IMR-90 (cell line): ENCODE measurements around the gene HCK. TPM values are rescaled to one million over a fixed set of nuclear protein-coding genes. Genes with fewer than 3 reads are reported as not detected.

ENCODE experiments used
- ATAC-seq: fragments of 200-7000 bp; cut with Tn5 transposase; 2 replicates; pipeline ENCODE4 v1.9.1; 2020; ENCODE audit warnings: low read depth, mild to moderate bottlenecking, moderate library complexity
- BruUV-seq: library from RNA; stranded (reverse); fragments of 400-500 nt; replicated peaks from 2 replicates; lab custom pipeline; 2021; lab: Mats Ljungman, UMichigan
- CTCF ChIA-PET: fragments of 300-600 bp; formaldehyde crosslinking; extraction: SDS; loops from one replicate; lab custom pipeline; 2021; ENCODE audit warnings: antibody characterized with exemption; lab: Yijun Ruan, JAX
- POLR2A ChIA-PET: fragments of 300-600 bp; sonication (Branson Sonifier 250); formaldehyde crosslinking; loops from one replicate; lab custom pipeline; 2022; ENCODE audit warnings: antibody characterized with exemption; ENCODE audit not compliant: unreplicated experiment; lab: Charles Lee
- DNase-seq: peaks from one replicate; pipeline ENCODE4 v3.0.0; 2013
- H2AFZ ChIP-seq: replicated peaks from 2 replicates; pipeline ENCODE3; 2013; ENCODE audit warnings: low read length, mild to moderate bottlenecking; ENCODE audit not compliant: poor library complexity
- H2AK5ac ChIP-seq: 2 replicates; pipeline ENCODE4 v1.6.1; 2013; ENCODE audit warnings: low read depth, low read length, inconsistent platforms
- H2AK9ac ChIP-seq: replicated peaks from 2 replicates; pipeline ENCODE3; 2013; ENCODE audit warnings: mild to moderate bottlenecking, low read depth, low read length, moderate library complexity; ENCODE audit not compliant: poor library complexity
- H2BK120ac ChIP-seq: 2 replicates; pipeline ENCODE4 v1.6.1; 2013; ENCODE audit warnings: low read depth, low read length, inconsistent platforms
- H2BK15ac ChIP-seq: 3 replicates; pipeline ENCODE4 v1.6.1; 2013; ENCODE audit warnings: low read depth, low read length, inconsistent platforms
- H2BK20ac ChIP-seq: 2 replicates; pipeline ENCODE4 v1.6.1; 2013; ENCODE audit warnings: low read depth, mild to moderate bottlenecking, inconsistent platforms, low read length, moderate library complexity
- H2BK5ac ChIP-seq: 2 replicates; pipeline ENCODE4 v1.6.1; 2013; ENCODE audit warnings: mild to moderate bottlenecking, low read depth, low read length, inconsistent platforms; ENCODE audit not compliant: poor library complexity, severe bottlenecking
- H3K14ac ChIP-seq: replicated peaks from 2 replicates; pipeline ENCODE4 v1.6.1; 2013; ENCODE audit warnings: low read depth, low read length, inconsistent platforms
- H3K18ac ChIP-seq: 2 replicates; pipeline ENCODE4 v1.6.1; 2013; ENCODE audit warnings: low read depth, low read length, control low read depth
- H3K23ac ChIP-seq: 2 replicates; pipeline ENCODE4 v1.6.1; 2013; ENCODE audit warnings: low read depth, low read length, inconsistent platforms
- H3K27ac ChIP-seq: 2 replicates; pipeline ENCODE4 v1.5.1; 2013; ENCODE audit warnings: mild to moderate bottlenecking, control low read depth, low read length; ENCODE audit not compliant: insufficient read depth
- H3K27me3 ChIP-seq: 2 replicates; pipeline ENCODE4 v1.6.1; 2013; ENCODE audit warnings: low read length; ENCODE audit not compliant: control insufficient read depth, insufficient read depth
- H3K36me3 ChIP-seq: 2 replicates; pipeline ENCODE4 v1.6.1; 2013; ENCODE audit warnings: low read length, mixed read lengths; ENCODE audit not compliant: control insufficient read depth, insufficient read depth
- H3K4ac ChIP-seq: 2 replicates; pipeline ENCODE4 v1.6.1; 2013; ENCODE audit warnings: low read depth, low read length, inconsistent platforms
- H3K4me1 ChIP-seq: 2 replicates; pipeline ENCODE4 v1.6.1; 2013; ENCODE audit warnings: low read length, mixed read lengths; ENCODE audit not compliant: control insufficient read depth, insufficient read depth
- H3K4me2 ChIP-seq: 2 replicates; pipeline ENCODE4 v1.6.1; 2013; ENCODE audit warnings: low read depth, mild to moderate bottlenecking, control low read depth, low read length, moderate library complexity
- H3K4me3 ChIP-seq: 2 replicates; pipeline ENCODE4 v1.5.1; 2013; ENCODE audit warnings: low read depth, mild to moderate bottlenecking, control low read depth, low read length, moderate library complexity; ENCODE audit not compliant: insufficient read depth
- H3K56ac ChIP-seq: 2 replicates; pipeline ENCODE4 v1.6.1; 2013; ENCODE audit warnings: low read length, inconsistent platforms; ENCODE audit not compliant: insufficient read depth; ENCODE audit errors: extremely low read depth
- H3K79me1 ChIP-seq, 2 experiments: 2 replicates each; pipeline ENCODE4 v1.6.1; 2013; ENCODE audit warnings: low read length in 2 of 2, inconsistent platforms in 1 of 2, low read depth in 1 of 2
- H3K9ac ChIP-seq: 2 replicates; pipeline ENCODE4 v1.6.1; 2013; ENCODE audit warnings: low read depth, low read length, control low read depth
- H3K9me1 ChIP-seq: 2 replicates; pipeline ENCODE4 v1.6.1; 2013; ENCODE audit warnings: low read length, inconsistent platforms; ENCODE audit not compliant: insufficient read depth
- H3K9me3 ChIP-seq: 2 replicates; pipeline ENCODE4 v1.6.1; 2013; ENCODE audit warnings: low read length; ENCODE audit not compliant: control insufficient read depth, insufficient read depth
- H4K20me1 ChIP-seq: 2 replicates; pipeline ENCODE4 v1.6.1; 2013; ENCODE audit warnings: low read length, inconsistent platforms; ENCODE audit not compliant: insufficient read depth
- H4K5ac ChIP-seq: 2 replicates; pipeline ENCODE4 v1.6.1; 2013; ENCODE audit warnings: mild to moderate bottlenecking, low read depth, low read length, control low read depth
- H4K8ac ChIP-seq, 2 experiments: 2 replicates each; pipeline ENCODE4 v1.6.1; 2013; ENCODE audit warnings: low read depth in 2 of 2, low read length in 2 of 2, control low read depth in 1 of 2, inconsistent platforms in 1 of 2
- H4K91ac ChIP-seq: 2 replicates; pipeline ENCODE4 v1.6.1; 2013; ENCODE audit warnings: low read depth, low read length, inconsistent platforms; ENCODE audit not compliant: insufficient read depth
- BHLHE40 ChIP-seq: fragments of 150-350 bp; IDR thresholded peaks from 2 replicates; pipeline ENCODE4 v1.6.1; 2016; ENCODE audit warnings: mild to moderate bottlenecking, low read depth, low read length
- CEBPB ChIP-seq: IDR thresholded peaks from 2 replicates; pipeline ENCODE4 v1.6.1; 2012; ENCODE audit warnings: low read depth, low read length, improper control_type of control experiment
- CHD1 ChIP-seq: IDR thresholded peaks from 2 replicates; pipeline ENCODE4 v1.6.1; 2012; ENCODE audit warnings: low read depth, low read length, improper control_type of control experiment
- CTCF ChIP-seq: conservative IDR thresholded peaks from 2 replicates; pipeline ENCODE4 v1.5.1; 2012; ENCODE audit warnings: mild to moderate bottlenecking, low read depth, low read length, improper control_type of control experiment
- ELK1 ChIP-seq: fragments of 150-350 bp; IDR thresholded peaks from 2 replicates; pipeline ENCODE4 v1.6.1; 2016; ENCODE audit warnings: low read depth, mild to moderate bottlenecking, low read length, moderate library complexity, borderline replicate concordance
- FOS ChIP-seq: fragments of 150-350 bp; IDR thresholded peaks from 2 replicates; pipeline ENCODE4 v1.6.1; 2016; ENCODE audit warnings: low read depth, low read length
- MAFK ChIP-seq: IDR thresholded peaks from 2 replicates; pipeline ENCODE4 v1.6.1; 2012; ENCODE audit warnings: low read depth, low read length, improper control_type of control experiment
- MAZ ChIP-seq: IDR thresholded peaks from 2 replicates; pipeline ENCODE4 v1.6.1; 2012; ENCODE audit warnings: low read depth, mild to moderate bottlenecking, low read length, improper control_type of control experiment, moderate library complexity, borderline replicate concordance
- MXI1 ChIP-seq: IDR thresholded peaks from 2 replicates; pipeline ENCODE4 v1.6.1; 2012; ENCODE audit warnings: low read depth, mild to moderate bottlenecking, low read length, moderate library complexity, borderline replicate concordance
- NFE2L2 ChIP-seq: fragments of 150-350 bp; IDR thresholded peaks from 2 replicates; pipeline ENCODE4 v1.6.1; 2016; ENCODE audit warnings: low read depth, mild to moderate bottlenecking, low read length
- POLR2A ChIP-seq: IDR thresholded peaks from 2 replicates; pipeline ENCODE4 v1.6.1; 2012; ENCODE audit warnings: mild to moderate bottlenecking, low read depth, low read length
- RAD21 ChIP-seq: IDR thresholded peaks from 2 replicates; pipeline ENCODE4 v1.6.1; 2012; ENCODE audit warnings: low read length, improper control_type of control experiment
- RCOR1 ChIP-seq: IDR thresholded peaks from 2 replicates; pipeline ENCODE4 v1.6.1; 2012; ENCODE audit warnings: mild to moderate bottlenecking, low read length, improper control_type of control experiment; ENCODE audit not compliant: insufficient replicate concordance
- RFX5 ChIP-seq: IDR thresholded peaks from 2 replicates; pipeline ENCODE4 v1.8.0; 2012; ENCODE audit warnings: low read depth, mild to moderate bottlenecking, low read length, moderate library complexity
- SMC3 ChIP-seq: fragments of 150-350 bp; IDR thresholded peaks from 2 replicates; pipeline ENCODE4 v1.6.1; 2016; ENCODE audit warnings: low read depth, mild to moderate bottlenecking, antibody characterized with exemption, low read length, moderate library complexity
- USF2 ChIP-seq: fragments of 150-350 bp; IDR thresholded peaks from 2 replicates; pipeline ENCODE4 v1.6.1; 2017; ENCODE audit warnings: mild to moderate bottlenecking, antibody characterized with exemption, low read length, low read depth
- WGBS, 2 experiments: methylation state at CpG; one replicate each; pipeline versions ENCODE4 v1.1.5 to v1.1.7; 2013; ENCODE audit warnings: missing lambda C conversion rate in 2 of 2; ENCODE audit not compliant: insufficient read length in 1 of 2; ENCODE audit errors: extremely low coverage in 2 of 2; 5-methylcytosine and 5-hydroxymethylcytosine counted together
- dilution Hi-C: fragments of 300-500 bp; cut with HindIII; formaldehyde crosslinking; loops from one replicate; pipeline ENCODE4 v1.14.3; 2018; ENCODE audit warnings: low sequenced_read_pairs; ENCODE audit not compliant: unreplicated experiment
- in situ Hi-C: fragments of 300-500 bp; cut with MboI; formaldehyde crosslinking; loops from 3 replicates; pipeline ENCODE4 v1.14.3; 2019; ENCODE audit warnings: low sequenced_read_pairs, inconsistent platforms, mixed read lengths
- intact Hi-C: fragments of 100-400 bp; cut with micrococcal nuclease; formaldehyde crosslinking; loops from 2 replicates; pipeline ENCODE4 v1.10.0; 2022
- polyA plus RNA-seq, 3 experiments: library from polyadenylated mRNA; depleted of rRNA; stranded (reverse); fragments of >200 nt; gene quantifications; 2 replicates each; pipeline ENCODE4 v1.2.3, GENCODE V29; 2012; ENCODE audit warnings: low replicate concordance in 1 of 3
- total RNA-seq: library from RNA; depleted of rRNA; stranded (reverse); fragments of >200 nt; gene quantifications from 2 replicates; pipeline ENCODE4 v1.2.3, GENCODE V29; 2012

Gene HCK
- total and polyA plus RNA-seq, 2 of the 4 experiments (the other 2 are of a cell fraction), result not detected

- H3K9me3 ChIP-seq, result peaks cover 7% of the 10 kb centered on the region
- no peak overlapping the region for H3K56ac ChIP-seq
- H4K91ac ChIP-seq, result no peak overlapping the region
- DNase-seq (no peak), ATAC-seq (no peak)
- H3K4me1 ChIP-seq, result no peaks in the 10 kb centered on the region
- H2BK15ac ChIP-seq, result no peak overlapping the region
- H4K8ac ChIP-seq, result no peak overlapping the region
- no peaks in the 10 kb centered on the region for H3K36me3 ChIP-seq
- no peak overlapping the region for H2BK5ac ChIP-seq
- H4K5ac ChIP-seq, result no peak overlapping the region
- H3K4me2 ChIP-seq, result no peak overlapping the region
- peaks cover 67% of the 10 kb centered on the region for H3K27me3 ChIP-seq
- dilution Hi-C loops (no loop called here), intact Hi-C loops (no loop called here), in situ Hi-C loops (no loop called here)
- no peak overlapping the region for H2AK9ac ChIP-seq
- ChIA-PET POLR2A (no interaction called here), CTCF (interaction anchor here (0.6 kb wide), 1 partner anchor 10 kb away, joined by 3 read pairs; no protein-coding TSS in a partner anchor)
- no peak overlapping the region for H3K18ac ChIP-seq
- no peak overlapping the region for H3K4me3 ChIP-seq
- TF ChIP-seq CHD1 (no peak), ELK1 (no peak), CTCF (no peak), MAFK (no peak), RAD21 (no peak), RCOR1 (no peak), BHLHE40 (no peak), RFX5 (no peak), SMC3 (no peak), MXI1 (no peak), FOS (no peak), USF2 (no peak), POLR2A (no peak), NFE2L2 (no peak), CEBPB (no peak), MAZ (no peak)
- no peak overlapping the region for H2AFZ ChIP-seq
- WGBS, 2 experiments, result 80% methylated on average over 1 of the region's 3 CpGs; no CpG with 5 or more reads in 1 of the 2 experiments
- no peaks in the 10 kb centered on the region for H3K79me1 ChIP-seq
- H3K23ac ChIP-seq, result no peak overlapping the region
- no peaks in the 10 kb centered on the region for H3K9me1 ChIP-seq
- no peak overlapping the region for H3K4ac ChIP-seq
- H3K27ac ChIP-seq, result no peak overlapping the region
- no peak overlapping the region for H2BK120ac ChIP-seq
- H2BK20ac ChIP-seq, result no peak overlapping the region
- no peak overlapping the region for H2AK5ac ChIP-seq
- no peak overlapping the region for H3K9ac ChIP-seq
- no TSS peak for BruUV-seq
- no peaks in the 10 kb centered on the region for H4K20me1 ChIP-seq
- H3K14ac ChIP-seq, result no peak overlapping the region
These were observed 1.6 kb downstream of the HCK start for GRCh38 chr20:32053648-32054047.
